ENCODE results near the gene KIF6.

KIF6 gene

DNA sequence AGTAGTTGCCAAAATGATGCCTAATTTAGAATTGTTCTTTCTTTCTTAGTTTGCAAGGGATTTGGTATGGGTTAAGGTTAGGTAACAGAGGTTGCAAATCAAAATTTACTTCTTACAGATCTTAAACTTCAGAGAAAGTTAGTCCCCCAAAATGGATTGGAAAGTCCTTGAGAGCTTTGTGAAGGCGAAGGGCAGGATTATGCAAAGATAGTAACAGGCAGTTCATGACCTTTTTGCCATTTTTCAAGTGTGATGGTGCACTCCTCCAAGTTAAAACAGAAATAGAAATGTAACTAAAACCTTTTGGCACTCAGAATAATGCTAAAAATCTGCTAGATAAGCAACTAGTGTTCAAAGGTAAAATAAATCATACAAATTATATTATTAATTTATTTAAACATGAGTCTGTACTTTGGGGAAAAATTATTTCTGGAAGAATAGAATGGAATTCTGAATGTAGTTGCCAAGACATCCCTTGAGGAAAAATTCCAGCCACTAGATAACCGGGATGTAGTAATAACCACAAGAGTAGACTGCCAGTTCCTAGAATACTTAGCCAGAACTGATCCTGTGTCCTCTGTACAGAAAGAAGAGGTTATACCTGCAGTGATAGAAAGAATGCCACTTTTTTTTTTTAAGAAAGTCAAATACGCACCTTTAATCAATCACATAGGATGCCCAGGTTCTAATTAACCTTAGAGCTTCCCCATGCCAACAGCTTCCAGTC lies 35.2 kb upstream of the KIF6 start:
- no peak for DNase-seq (ENCODE audit: low spot score)
- in situ Hi-C loops (cut with MboI; ENCODE audit: low pct_unique_long_range_greater_than_20kb, low sequenced_read_pairs, unreplicated experiment) = no loop called here
- TF ChIP-seq CTCF (IDR thresholded peaks at IDR 0.05; ENCODE audit: extremely low read depth, insufficient read depth, missing control alignments) = no peak

DNA sequence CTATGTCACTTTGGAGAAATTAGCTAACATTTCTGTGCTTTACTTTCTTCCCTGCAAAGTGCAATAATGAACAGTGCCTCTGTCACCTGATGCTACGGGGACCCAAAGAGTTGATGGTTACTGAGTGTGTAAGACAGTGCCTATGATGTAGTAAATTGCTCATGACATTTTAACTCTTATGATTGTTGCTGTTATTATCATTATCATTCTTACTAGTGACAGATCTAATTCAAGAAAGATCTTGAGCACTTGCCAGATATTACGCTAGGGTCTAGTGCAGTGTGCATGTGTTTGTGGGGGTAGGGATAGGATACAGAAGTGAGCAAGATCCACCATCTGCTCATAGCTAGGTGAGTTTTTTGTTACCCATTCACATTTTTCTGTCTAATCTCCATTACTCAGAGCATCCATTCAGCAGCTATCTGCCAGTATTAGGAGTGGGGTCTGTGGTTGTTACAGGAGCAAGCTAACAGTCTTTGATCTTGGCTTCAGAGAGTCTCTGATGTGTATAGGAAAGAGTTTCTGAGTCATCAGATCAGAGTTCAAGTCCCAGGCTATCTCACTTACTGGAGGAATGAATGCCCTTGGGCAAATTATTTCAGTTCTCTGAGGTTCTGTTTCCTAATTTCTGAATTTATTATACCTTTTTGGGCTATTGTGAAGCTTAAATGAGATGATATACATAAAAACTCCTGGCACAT lies 33.8 kb upstream of the KIF6 start:
- no peak for TF ChIP-seq CTCF (IDR thresholded peaks at IDR 0.05; ENCODE audit: extremely low read depth, insufficient read depth, missing control alignments)
- no peak for DNase-seq (ENCODE audit: low spot score)
- in situ Hi-C loops (cut with MboI; ENCODE audit: low pct_unique_long_range_greater_than_20kb, low sequenced_read_pairs, unreplicated experiment) = no loop called here

GRCh38 chr6:39756582-39756981 lies 31.4 kb upstream of the KIF6 start:
- in situ Hi-C loops (cut with MboI; ENCODE audit: low pct_unique_long_range_greater_than_20kb, low sequenced_read_pairs, unreplicated experiment) = no loop called here

GRCh38 chr6:39755231-39755630 lies 30.0 kb upstream of the KIF6 start:
- TF ChIP-seq CTCF (IDR thresholded peaks at IDR 0.05; ENCODE audit: extremely low read depth, insufficient read depth, missing control alignments) = no peak
- in situ Hi-C loops (cut with MboI; ENCODE audit: low pct_unique_long_range_greater_than_20kb, low sequenced_read_pairs, unreplicated experiment) = no loop called here
- DNase-seq (ENCODE audit: low spot score) = no peak

More at GRCh38 chr6:39756582-39756981, 31.4 kb upstream of the KIF6 start:
- no peak for TF ChIP-seq CTCF (IDR thresholded peaks at IDR 0.05; ENCODE audit: extremely low read depth, insufficient read depth, missing control alignments)
- no peak for DNase-seq (ENCODE audit: low spot score)

- in situ Hi-C loops (cut with MboI; ENCODE audit: low pct_unique_long_range_greater_than_20kb, low sequenced_read_pairs, unreplicated experiment) = no loop called here
- TF ChIP-seq CTCF (IDR thresholded peaks at IDR 0.05; ENCODE audit: extremely low read depth, insufficient read depth, missing control alignments) = no peak
- DNase-seq (ENCODE audit: low spot score) = no peak
Measured at GRCh38 chr6:39754514-39755115, 29.4 kb upstream of the KIF6 start.

GRCh38 chr6:39753725-39754045 lies 28.5 kb upstream of the KIF6 start:
- DNase-seq (ENCODE audit: low spot score) = no peak
- no peak for TF ChIP-seq CTCF (IDR thresholded peaks at IDR 0.05; ENCODE audit: extremely low read depth, insufficient read depth, missing control alignments)
- in situ Hi-C loops (cut with MboI; ENCODE audit: low pct_unique_long_range_greater_than_20kb, low sequenced_read_pairs, unreplicated experiment) = no loop called here
